ENCODE results near the gene NAV3.

The NAV3 gene

GRCh38 chr12:77965790-77966189 lies 135.1 kb downstream of the NAV3 start:
- Mint-ChIP-seq H3K36me3 (no peaks in the 10 kb centered on the region), H3K27me3 (no peaks in the 10 kb centered on the region), H3K4me1 (no peaks in the 10 kb centered on the region), H3K4me3 (no peak overlapping the region), H3K27ac (no peak overlapping the region), H3K9me3 (no peaks in the 10 kb centered on the region)
- no peak for DNase-seq
- CTCF ChIA-PET = no interaction called here

DNA sequence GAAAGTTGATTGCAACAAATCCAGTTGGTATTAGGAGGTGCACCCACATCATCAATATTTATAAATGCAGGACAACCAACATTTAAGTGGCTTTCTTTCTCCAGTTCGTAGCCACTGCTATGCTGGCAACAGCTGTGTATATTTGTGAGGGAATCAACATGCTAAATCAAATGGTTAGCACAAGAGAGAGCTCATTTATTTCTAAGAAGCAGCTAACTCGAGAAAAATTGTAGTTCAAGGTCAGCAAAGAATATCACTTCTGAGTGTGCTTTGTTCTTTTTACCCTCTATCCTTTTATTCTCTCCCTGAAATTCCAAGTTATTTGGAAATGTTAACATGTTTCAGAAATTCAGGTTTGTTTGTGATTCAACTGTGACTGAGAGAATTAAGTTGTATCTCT lies 137.3 kb downstream of the NAV3 start:
- CTCF ChIA-PET = no interaction called here
- no peak overlapping the region for H3K27ac Mint-ChIP-seq

DNA sequence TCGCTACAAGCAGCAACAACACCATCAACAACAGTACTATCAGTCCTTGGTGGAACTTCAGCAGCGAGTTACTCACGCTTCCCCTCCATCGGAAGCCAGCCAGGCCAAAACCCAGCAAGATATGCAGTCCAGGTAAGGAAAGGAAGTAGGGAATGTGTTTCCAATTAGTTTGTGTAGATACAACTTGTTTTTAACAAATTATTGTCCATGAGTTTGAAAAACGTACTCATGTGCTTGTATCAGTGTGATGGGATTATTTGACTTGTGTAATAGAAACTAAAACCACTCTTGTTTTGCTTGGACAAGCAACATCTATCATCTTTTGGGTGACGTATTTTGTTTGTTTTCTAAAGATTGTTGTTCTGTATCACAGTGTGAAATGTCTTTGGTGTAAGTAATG lies 137.9 kb downstream of the NAV3 start:
- H3K9me3 Mint-ChIP-seq = no peaks in the 10 kb centered on the region
- CTCF ChIA-PET = no interaction called here

More for the DNA sequence above, 137.3 kb downstream of the NAV3 start:
- no peaks in the 10 kb centered on the region for H3K9me3 Mint-ChIP-seq
- H3K27me3 Mint-ChIP-seq = no peaks in the 10 kb centered on the region
- no peak for DNase-seq
- no peaks in the 10 kb centered on the region for H3K4me1 Mint-ChIP-seq
- H3K4me3 Mint-ChIP-seq = no peak overlapping the region
- no peaks in the 10 kb centered on the region for H3K36me3 Mint-ChIP-seq

GRCh38 chr12:77973579-77973978 lies 142.9 kb downstream of the NAV3 start:
- no peak for DNase-seq
- no peak overlapping the region for H3K27ac Mint-ChIP-seq
- H3K4me3 Mint-ChIP-seq = no peak overlapping the region
- no peaks in the 10 kb centered on the region for H3K36me3 Mint-ChIP-seq
- H3K4me1 Mint-ChIP-seq = no peaks in the 10 kb centered on the region
- H3K27me3 Mint-ChIP-seq = no peaks in the 10 kb centered on the region
- CTCF ChIA-PET = no interaction called here
- no peaks in the 10 kb centered on the region for H3K9me3 Mint-ChIP-seq

More for the DNA sequence above, 137.9 kb downstream of the NAV3 start:
- H3K4me1 Mint-ChIP-seq = no peaks in the 10 kb centered on the region
- no peak overlapping the region for H3K27ac Mint-ChIP-seq
- H3K27me3 Mint-ChIP-seq = no peaks in the 10 kb centered on the region
- H3K36me3 Mint-ChIP-seq = no peaks in the 10 kb centered on the region
- no peak overlapping the region for H3K4me3 Mint-ChIP-seq
- no peak for DNase-seq

GRCh38 chr12:77974645-77975044 lies 144.0 kb downstream of the NAV3 start:
- Mint-ChIP-seq H3K27me3 (no peaks in the 10 kb centered on the region), H3K36me3 (no peaks in the 10 kb centered on the region), H3K27ac (no peak overlapping the region), H3K4me3 (no peak overlapping the region), H3K9me3 (no peaks in the 10 kb centered on the region), H3K4me1 (no peaks in the 10 kb centered on the region)
- CTCF ChIA-PET = interaction anchor here (0.9 kb wide), 1 partner anchor 14 kb away, joined by 3 read pairs; no protein-coding TSS in a partner anchor
- DNase-seq = no peak

DNA sequence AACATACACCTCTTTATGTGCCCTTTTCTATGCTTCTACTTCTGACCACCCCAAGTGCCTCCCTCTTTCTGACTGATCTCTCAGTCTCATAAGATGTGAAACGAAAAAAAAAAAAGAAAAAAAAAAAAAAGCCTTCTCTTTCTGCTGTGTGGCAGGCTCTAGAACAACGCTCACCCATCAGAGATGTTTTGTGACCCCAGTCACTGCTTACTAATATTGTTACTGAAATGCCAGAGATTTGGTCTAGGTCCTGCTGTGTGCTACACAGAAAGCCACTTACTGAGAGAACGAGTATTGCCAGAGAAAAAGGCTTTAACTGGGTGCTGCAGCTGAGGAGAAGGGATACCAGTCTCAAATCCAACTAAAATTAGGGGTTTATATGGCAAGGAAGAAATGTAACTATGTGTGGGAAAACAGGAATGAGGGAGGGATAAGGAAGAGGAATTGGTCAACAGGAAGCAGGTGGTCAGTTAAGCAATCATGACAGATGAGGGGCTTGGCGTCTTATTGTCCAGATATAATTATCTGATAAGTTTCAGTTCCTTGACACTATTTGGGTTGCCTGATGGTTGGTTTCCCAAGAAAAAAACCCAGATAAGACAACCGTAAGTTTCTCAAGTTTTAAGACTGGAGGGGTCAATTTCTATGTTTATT lies 149.0 kb downstream of the NAV3 start:
- CTCF ChIA-PET = no interaction called here
- Mint-ChIP-seq H3K27ac (no peak overlapping the region), H3K27me3 (no peaks in the 10 kb centered on the region), H3K4me1 (no peaks in the 10 kb centered on the region), H3K4me3 (no peak overlapping the region), H3K36me3 (no peaks in the 10 kb centered on the region), H3K9me3 (no peaks in the 10 kb centered on the region)
- no peak for DNase-seq

- no peaks in the 10 kb centered on the region for H3K36me3 Mint-ChIP-seq
- no peak for DNase-seq
- no peak overlapping the region for H3K4me3 Mint-ChIP-seq
- H3K4me1 Mint-ChIP-seq = no peaks in the 10 kb centered on the region
- no peaks in the 10 kb centered on the region for H3K9me3 Mint-ChIP-seq
- CTCF ChIA-PET = no interaction called here
- H3K27ac Mint-ChIP-seq = no peak overlapping the region
- no peaks in the 10 kb centered on the region for H3K27me3 Mint-ChIP-seq
Observed at GRCh38 chr12:77980782-77981181, 150.1 kb downstream of the NAV3 start.

GRCh38 chr12:77983859-77984258 lies 153.2 kb downstream of the NAV3 start:
- CTCF ChIA-PET = no interaction called here
- H3K4me3 Mint-ChIP-seq = no peak overlapping the region
- H3K9me3 Mint-ChIP-seq = no peaks in the 10 kb centered on the region
- H3K36me3 Mint-ChIP-seq = no peaks in the 10 kb centered on the region
- no peak for DNase-seq
- no peaks in the 10 kb centered on the region for H3K4me1 Mint-ChIP-seq
- no peaks in the 10 kb centered on the region for H3K27me3 Mint-ChIP-seq
- H3K27ac Mint-ChIP-seq = no peak overlapping the region

- Mint-ChIP-seq H3K4me1 (no peaks in the 10 kb centered on the region), H3K4me3 (no peak overlapping the region), H3K36me3 (no peaks in the 10 kb centered on the region), H3K9me3 (no peaks in the 10 kb centered on the region), H3K27me3 (no peaks in the 10 kb centered on the region), H3K27ac (no peak overlapping the region)
- no peak for DNase-seq
- CTCF ChIA-PET = no interaction called here
Observed at GRCh38 chr12:77992760-77993159, 162.1 kb downstream of the NAV3 start.

DNA sequence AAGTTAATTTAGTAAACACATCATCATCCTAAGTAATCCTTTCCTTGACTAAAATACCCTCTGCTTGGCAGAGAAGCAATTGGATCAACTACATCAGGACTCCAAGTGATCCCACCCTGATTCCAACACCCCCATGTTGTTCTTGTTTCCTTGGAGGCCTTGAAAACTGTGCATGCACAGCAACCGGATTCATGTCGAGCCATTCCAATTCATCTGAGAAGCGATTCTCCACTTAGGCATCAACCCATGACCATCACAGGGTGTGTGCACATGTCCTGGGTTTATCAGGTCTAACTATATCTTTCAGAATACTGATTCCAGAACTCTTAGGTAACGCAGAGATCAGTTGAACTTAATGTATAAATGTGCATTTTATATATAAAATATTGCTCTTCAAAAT lies 163.0 kb downstream of the NAV3 start:
- no peaks in the 10 kb centered on the region for H3K9me3 Mint-ChIP-seq
- DNase-seq = no peak
- no peak overlapping the region for H3K4me3 Mint-ChIP-seq
- H3K27ac Mint-ChIP-seq = no peak overlapping the region
- no peaks in the 10 kb centered on the region for H3K27me3 Mint-ChIP-seq
- CTCF ChIA-PET = no interaction called here
- H3K4me1 Mint-ChIP-seq = no peaks in the 10 kb centered on the region
- no peaks in the 10 kb centered on the region for H3K36me3 Mint-ChIP-seq

DNA sequence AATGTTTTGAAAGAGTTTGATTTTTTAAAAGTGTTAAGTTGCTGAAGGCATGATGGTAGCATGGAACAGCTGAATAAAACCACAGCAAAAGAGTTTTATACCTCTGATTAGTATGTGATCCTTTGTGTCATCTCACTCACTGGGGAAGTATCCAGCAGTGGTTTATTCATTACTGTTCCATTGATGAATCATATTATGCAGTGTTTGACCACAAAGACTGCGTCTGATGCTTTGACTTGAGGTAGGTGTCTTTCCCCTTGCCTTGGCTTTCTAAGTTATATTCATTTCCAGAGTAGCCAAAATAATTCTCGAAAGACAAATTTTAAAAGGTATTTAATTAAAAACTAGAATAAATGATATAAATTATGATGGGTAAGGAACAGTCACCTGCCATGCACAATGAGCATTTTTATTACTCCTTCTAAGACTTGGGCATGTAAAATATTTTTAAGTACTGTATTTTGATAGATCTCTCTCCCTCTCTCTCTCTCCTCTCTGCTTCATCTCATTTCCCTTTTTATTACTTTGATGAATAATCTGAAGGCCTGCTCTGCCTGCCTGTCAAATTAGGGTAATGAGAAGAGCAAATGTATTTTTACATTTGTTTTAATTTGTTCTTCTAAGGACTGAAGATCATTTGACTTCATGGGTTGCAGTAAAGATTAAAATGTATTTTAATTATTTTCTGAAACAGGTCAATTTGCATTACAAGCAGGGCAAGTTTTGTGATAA lies 164.9 kb downstream of the NAV3 start:
- Mint-ChIP-seq H3K4me3 (no peak overlapping the region), H3K36me3 (no peaks in the 10 kb centered on the region), H3K27me3 (no peaks in the 10 kb centered on the region), H3K9me3 (no peaks in the 10 kb centered on the region), H3K4me1 (no peaks in the 10 kb centered on the region), H3K27ac (no peak overlapping the region)
- DNase-seq = no peak
- CTCF ChIA-PET = no interaction called here

GRCh38 chr12:77996670-77997069 lies 166.0 kb downstream of the NAV3 start:
- Mint-ChIP-seq H3K4me1 (no peaks in the 10 kb centered on the region), H3K27me3 (no peaks in the 10 kb centered on the region), H3K36me3 (no peaks in the 10 kb centered on the region), H3K9me3 (no peaks in the 10 kb centered on the region), H3K27ac (no peak overlapping the region), H3K4me3 (no peak overlapping the region)
- CTCF ChIA-PET = no interaction called here
- no peak for DNase-seq

DNA sequence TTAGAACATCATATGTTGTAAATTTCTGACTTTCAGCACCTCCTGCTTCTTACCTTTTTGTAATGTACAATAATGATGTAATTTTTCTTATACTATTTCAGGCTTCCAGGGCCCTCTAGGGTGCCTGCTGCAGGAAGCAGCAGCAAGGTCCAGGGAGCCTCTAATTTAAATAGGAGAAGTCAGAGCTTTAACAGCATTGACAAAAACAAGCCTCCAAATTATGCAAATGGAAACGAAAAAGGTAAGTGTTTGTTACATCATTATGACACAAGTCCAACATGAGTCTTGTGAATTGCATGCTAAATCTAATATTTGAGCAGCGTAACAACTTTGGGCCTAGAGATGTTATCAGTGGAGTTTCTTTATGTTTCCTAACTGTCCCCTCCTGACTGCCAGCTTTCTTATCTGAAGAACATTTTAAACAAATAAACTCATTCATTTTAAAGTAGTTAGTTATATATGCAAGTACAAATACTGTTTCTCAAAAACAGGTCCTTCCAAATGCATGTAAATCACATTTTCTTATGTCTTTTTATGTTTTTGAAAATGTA lies 167.6 kb downstream of the NAV3 start:
- no peaks in the 10 kb centered on the region for H3K9me3 Mint-ChIP-seq
- DNase-seq = no peak
- H3K27me3 Mint-ChIP-seq = no peaks in the 10 kb centered on the region
- H3K36me3 Mint-ChIP-seq = no peaks in the 10 kb centered on the region
- CTCF ChIA-PET = no interaction called here
- no peak overlapping the region for H3K27ac Mint-ChIP-seq
- H3K4me3 Mint-ChIP-seq = no peak overlapping the region
- H3K4me1 Mint-ChIP-seq = no peaks in the 10 kb centered on the region

DNA sequence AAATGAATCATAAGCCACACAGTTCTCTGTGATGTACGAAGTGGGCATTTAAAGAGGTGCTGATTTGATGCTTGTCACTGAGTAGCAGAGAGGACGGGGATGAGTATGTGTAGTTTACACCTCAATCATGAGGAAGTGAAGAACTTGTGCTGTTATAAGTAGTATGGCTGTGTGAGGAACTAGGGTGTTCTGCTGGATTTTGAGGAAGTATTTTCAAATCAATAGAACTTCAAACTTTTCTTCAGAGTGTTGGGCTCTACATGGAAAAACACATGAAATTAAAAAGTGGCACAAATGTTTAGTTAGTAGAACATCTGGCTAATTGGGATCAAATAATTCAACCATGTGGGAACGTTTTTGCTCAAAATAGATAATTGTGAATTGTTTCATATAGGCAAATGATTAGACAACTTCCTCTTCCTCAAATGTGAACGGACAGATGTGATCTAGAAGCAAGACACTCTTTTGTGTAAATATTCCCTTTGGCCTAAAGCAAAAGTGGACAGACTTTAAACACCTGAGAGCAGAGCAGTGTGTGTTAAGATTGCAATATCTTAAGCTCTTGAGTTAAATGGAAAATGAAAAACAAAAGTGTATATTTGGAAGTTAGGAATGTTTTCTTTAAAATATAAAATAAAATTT lies 168.5 kb downstream of the NAV3 start:
- H3K9me3 Mint-ChIP-seq = no peaks in the 10 kb centered on the region
- CTCF ChIA-PET = no interaction called here
- H3K36me3 Mint-ChIP-seq = no peaks in the 10 kb centered on the region
- no peaks in the 10 kb centered on the region for H3K4me1 Mint-ChIP-seq
- no peak overlapping the region for H3K4me3 Mint-ChIP-seq
- H3K27me3 Mint-ChIP-seq = no peaks in the 10 kb centered on the region
- no peak for DNase-seq
- no peak overlapping the region for H3K27ac Mint-ChIP-seq

- Mint-ChIP-seq H3K27ac (no peak overlapping the region), H3K27me3 (no peaks in the 10 kb centered on the region), H3K4me3 (no peak overlapping the region), H3K4me1 (no peaks in the 10 kb centered on the region), H3K36me3 (no peaks in the 10 kb centered on the region), H3K9me3 (peaks cover 2% of the 10 kb centered on the region)
- CTCF ChIA-PET = no interaction called here
- no peak for DNase-seq
Observed at GRCh38 chr12:78002878-78003277, 172.2 kb downstream of the NAV3 start.

Data from activated naive CD4-positive, alpha-beta T cell treated with anti-CD3 and anti-CD28 coated beads, Interleukin-2, amount 10 ng/mL, durations not matched to agents 7 days and 5 days (primary cell).